ENCODE data around the gene COL6A2.

DNA sequence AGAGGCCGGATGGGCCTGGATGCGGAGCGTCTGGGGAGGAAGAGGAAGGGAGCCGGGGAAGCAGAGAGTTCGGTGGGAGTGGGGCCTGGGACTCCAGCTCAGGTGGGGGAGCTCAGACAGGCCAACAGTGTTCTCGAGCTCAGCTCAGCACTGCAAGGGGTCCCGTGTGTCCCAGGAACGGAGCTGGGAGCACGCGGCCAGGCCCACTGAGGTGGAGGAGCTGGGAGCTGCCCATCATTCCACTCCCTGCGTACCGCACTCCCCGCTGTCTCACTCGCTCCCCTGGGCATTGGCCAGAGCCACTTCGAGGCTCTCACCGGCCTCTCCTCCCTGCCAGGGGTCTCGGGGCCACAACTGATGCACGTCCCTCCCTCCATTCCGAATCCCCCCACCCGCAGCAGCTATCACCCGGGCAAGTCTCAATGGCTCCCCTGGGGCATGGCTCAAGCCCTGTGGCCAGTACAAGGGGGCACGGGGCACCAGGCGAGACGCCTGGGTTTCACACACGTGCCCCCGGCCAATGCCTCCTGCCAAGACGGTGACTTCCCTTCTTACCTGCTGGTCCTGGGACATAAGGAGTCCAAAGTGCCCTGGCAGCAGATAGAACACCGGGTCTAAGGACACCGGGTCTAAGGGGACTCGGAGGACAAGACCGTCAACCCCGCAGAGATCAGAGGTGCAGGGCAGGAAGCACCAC, 30.3 kb upstream of the COL6A2 start:
- no peak for TF ChIP-seq FOXA1 (IDR thresholded peaks at IDR 0.05)
- TF ChIP-seq FOXM1 (IDR thresholded peaks at IDR 0.05; ENCODE audit: borderline replicate concordance), result no peak
- TF ChIP-seq SP1 (IDR thresholded peaks at IDR 0.05), result no peak
- TF ChIP-seq, protein P1, sequence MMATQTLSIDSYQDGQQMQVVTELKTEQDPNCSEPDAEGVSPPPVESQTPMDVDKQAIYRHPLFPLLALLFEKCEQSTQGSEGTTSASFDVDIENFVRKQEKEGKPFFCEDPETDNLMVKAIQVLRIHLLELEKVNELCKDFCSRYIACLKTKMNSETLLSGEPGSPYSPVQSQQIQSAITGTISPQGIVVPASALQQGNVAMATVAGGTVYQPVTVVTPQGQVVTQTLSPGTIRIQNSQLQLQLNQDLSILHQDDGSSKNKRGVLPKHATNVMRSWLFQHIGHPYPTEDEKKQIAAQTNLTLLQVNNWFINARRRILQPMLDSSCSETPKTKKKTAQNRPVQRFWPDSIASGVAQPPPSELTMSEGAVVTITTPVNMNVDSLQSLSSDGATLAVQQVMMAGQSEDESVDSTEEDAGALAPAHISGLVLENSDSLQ (IDR thresholded peaks at IDR 0.05), result no peak
- no peak for TF ChIP-seq TARDBP (IDR thresholded peaks at IDR 0.05)
- TF ChIP-seq ARNT (IDR thresholded peaks at IDR 0.05), result no peak

Measured in HEK293T (cell line).